Activated CD4-positive, alpha-beta T cell treated with anti-CD3 and anti-CD28 coated beads, Interleukin-2, Interleukin-4, amounts not matched to agents 100 ng/mL and 50 ng/mL, durations not matched to agents 16 hours and 8 hours (primary cell): ENCODE measurements around the gene RSBN1L.
"Not testable (repeated sequence)": the region's sequence is repeated elsewhere in the genome, so short reads cannot be mapped to it uniquely, and the experiment has no call there.

Experiments
- DNase-seq: peaks from one replicate; pipeline ENCODE4 v3.0.0-alpha.2; 2020; ENCODE audit warnings: low spot score

RSBN1L gene

DNA sequence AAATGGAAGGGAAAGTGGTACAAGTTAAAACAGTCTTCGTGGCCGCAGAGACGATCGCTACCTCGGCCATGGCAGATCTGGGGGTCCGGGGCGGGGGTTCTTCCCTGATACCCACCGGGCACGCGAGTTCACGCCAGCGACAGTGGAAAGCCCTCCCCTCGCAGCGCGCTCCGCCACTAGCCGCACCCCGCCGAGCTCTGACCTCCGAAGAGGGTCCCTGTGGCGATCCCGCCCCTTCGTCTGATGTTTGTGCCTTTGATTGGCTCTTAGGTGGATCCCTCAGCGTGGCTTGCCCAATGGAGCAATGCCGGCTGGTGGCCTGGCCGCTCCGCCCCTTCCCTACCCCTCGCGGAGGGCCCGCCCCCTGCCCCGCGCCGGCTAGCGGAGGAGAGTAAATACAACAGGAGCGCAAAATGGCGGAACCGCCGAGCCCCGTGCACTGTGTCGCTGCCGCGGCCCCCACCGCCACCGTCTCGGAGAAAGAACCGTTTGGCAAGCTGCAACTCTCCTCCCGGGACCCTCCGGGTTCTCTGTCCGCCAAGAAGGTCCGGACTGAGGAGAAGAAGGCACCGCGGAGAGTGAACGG, at the start of gene RSBN1L:
RSBN1L (plus strand) TSS at position 403 of the 586 bp plus-strand sequence; CDS start at position 414, 11 bp downstream.
- peak; percentile 99 for DNase-seq

DNA sequence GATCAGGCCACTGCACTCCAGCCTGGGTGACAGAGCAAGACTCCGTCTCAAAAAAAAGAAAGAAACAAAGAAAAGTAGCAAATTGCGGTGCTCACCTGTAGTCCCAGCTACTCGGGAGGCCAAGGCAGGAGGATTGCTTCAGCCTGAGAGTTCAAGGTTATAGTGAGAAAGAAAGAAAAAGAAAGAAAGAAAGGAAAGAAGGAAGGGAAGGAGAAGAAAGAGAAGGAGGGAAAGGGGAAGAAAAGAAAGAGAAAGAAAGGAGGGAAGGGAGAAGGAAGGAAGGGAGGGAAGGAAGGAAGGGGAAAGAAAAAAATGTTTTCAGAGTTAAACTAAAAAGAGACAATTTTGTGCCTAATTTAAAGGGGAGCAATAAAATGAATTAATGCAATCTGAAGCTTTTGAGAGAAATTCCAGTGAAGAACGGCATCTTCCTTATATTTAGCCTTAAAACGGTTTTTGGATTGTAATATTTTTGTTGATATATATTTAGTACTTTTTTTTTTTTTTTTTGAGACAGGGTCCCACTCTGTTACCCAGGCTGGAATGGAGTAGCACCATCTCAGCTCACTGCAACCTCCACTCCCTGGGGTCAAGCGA, 47.4 kb upstream of the RSBN1L start:
- DNase-seq: no peak

DNA sequence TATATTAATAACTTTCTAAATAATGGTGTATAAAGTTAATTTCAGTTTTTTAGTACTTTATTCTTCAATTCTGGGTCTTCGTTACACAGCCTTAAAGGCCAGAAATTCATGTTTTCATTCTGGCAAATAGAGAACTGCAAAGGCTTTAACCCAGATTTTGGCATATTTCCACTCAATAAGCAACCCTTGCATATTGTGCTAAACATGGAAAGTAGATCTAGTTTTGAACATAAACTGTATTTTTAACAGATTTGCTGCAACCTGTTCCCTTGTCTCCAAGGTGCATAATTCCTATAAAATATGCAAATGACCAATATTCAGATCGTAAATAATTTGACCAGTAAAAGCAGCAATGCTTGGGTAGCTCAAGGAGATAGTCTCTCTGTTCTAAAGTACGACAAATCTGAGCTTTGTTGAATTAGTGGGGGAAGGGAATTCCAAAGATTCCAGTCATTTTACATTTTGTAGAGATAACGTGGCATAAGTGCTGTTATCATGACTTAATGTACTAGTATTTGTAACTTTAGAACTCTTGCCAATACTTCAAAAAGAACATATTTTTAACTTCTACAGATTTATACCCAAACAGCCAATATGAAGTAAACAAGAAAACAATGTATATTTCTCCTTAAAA, 46.4 kb upstream of the RSBN1L start:
- no peak for DNase-seq

DNA sequence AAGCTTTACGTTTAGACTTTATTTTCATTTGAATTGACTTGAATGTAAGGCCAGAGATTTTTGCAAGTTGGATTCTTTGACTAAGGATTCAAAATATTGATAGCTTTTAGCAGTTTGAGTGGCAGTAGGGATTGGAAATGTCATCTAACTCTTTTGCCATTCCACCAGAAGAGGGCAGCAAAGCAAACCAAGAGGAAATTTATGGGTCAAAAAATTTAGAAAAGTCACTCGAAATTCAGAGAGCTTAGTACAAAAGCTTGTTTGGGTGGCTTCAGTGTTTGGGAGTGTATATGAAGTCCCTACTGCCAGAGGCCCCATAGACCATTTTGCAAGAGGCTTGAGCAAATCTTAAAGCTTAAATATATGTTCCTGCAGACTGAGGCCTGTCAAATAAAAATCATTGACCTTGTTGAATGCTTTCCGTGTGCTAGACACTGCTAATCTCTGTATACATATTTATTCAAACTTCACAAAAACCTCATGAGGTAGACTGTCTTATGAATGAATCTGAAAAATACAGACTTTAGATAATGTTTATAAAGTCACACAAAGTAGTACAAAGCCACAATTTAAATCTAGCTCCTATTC, 44.6 kb upstream of the RSBN1L start:
- peak; percentile 53 for DNase-seq

DNA sequence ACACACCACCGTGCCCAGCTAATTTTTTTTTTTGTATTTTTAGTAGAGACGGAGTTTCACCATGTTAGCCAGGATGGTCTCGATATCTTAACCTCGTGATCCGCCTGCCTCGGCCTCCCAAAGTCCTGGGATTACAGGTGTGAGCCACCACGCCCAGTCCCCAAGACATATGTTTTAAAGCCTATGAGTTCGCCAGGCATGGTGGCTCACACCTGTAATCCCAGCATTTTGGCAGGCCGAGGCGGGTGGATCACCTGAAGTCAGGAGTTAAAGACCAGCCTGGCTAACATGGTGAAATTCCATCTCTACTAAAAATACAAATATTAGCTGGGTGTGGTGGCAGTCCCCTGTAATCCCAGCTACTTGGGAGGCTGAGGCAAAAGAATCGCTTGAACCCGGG, 43.4 kb upstream of the RSBN1L start:
- DNase-seq: not testable (repeated sequence)

DNA sequence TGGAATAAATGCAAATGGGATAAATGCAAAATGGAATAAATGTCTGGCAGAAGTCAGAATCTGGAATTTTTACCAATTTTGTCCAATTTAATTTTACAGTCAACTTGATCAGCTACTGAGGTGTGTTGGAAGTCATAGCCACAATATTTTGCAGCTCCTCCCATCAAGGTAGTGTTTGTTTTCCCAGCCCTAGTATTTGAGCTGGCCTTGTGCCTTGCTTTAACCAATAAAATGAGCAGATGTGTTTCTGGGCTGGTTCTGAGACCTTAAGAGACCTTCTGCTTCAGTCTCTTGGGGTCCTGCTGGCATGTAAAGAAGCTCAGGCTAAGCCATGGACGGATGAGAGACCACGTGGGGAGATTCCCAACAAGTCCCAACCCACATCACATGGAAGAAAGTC, 42.7 kb upstream of the RSBN1L start:
- DNase-seq: no peak

DNA sequence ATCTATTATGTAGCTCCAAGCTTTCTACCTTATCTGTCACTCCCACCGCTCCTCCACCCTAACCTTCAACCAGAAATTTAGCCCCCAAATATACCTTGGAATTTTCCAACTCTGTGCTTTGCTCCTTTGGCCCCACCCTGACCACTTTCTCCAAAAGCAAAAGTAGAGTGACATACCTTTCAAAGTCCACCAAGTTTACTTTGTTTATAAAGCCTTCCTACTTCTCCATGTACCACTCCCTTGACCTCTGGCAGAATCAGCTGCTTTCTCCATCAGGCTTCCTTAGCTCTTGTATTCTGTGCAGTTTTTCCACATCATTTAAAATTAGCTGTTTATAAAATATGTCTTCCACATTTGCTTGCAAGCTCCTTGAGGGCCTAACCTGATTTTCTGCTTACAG, 40.9 kb upstream of the RSBN1L start:
- DNase-seq: no peak

DNA sequence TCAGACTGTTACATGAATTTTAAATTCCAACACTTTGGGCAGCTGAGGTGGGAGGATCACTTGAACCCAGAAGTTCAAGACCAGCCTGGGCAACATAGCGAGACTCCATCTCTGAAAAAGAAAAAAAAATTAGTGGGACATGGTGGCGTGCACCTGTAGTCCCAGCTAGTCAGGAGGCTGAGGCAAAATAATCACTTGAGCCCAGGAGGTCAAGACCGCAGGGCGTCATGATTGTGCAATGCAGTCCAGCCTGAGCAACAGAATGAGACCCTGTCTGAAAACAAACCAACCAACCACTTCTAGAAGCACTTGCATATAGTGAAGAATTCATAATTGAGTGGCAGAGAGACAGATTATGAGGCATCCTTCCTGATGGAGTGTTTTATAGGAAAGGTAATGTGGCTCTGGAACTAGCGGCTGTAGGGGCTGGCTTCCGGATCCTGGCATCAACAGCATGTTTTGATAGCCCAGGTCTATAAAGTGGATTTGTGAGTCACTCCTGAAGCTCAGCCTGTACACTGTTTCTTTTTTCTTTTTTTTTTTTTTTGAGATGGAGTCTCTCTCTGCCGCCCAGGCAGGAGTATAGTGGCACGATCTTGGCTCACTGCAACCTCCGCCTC, 40.3 kb upstream of the RSBN1L start:
- DNase-seq: no peak

DNA sequence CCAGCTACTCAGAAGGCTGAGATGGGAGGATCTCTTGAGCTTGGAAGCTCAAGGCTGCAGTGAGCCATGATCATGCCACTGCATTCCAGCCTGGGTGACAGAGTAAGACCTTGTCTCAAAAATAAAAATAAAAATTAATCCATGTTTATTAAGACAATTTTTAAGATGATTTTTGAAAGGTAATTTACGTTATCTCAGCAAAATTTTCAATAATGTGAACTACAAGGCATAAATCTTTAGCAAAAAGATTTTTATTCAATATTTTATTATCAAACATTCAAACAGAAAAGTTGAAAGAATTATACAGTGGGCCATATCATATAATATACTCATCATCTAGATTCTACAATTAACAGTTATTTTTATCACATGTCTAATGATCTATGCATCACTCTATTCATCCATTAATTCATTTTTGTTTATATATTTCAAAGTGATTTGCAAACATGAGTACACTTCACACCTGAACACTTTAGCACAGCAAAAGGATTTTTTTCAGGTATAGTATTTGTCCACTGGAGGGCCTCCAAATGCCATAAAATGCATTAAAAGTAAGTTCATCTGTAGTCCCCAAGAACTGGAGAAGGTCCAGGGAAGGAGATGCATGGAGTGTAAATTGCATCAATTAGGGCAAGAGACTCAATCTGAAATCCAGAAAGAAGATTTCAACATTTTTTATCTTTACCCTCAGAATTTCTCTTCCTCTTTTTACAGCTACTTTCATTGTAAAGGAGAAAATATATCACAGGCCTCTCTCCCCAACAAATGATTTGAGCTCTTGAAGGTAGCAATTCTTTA, 38.6 kb upstream of the RSBN1L start:
- peak; percentile 46 for DNase-seq

DNA sequence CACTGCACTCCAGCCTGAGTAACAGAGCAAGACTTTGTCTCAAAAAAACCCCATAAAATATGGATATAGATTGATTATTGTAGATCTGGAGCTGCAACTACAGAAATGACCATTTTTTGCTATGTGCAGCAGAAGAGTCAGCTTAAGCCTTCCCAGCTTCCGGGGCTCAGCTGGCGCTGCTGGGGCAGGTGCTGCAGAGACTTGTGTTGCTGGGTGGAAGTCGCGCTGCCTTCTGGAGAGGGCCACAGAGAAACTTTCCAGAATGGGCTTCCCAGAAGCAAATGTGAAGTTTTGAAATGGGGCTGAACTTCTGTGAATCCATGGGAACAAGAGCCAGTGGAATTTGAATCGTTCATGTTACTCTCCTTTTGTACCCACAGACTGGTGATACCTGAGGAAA, 37.3 kb upstream of the RSBN1L start:
- no peak for DNase-seq

DNA sequence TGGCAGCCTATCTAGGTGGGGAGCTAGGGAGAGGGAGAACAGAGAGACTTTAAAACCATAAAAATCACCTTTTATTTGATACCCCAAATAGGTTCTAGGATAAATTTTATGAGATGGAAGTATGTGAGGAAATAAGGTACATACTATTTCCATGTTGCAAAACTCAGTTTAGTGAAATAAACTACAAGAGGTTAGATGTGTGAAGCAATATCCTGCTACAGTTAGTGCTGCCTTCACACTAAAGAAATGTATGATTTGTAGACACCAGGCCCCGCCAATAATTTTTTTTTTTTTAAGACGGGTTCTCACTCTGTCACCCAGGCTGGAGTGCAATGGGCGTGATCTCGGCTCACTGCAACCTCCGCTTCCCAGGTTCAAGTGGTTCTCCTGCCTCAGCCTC, 34.4 kb upstream of the RSBN1L start:
- no peak for DNase-seq

DNA sequence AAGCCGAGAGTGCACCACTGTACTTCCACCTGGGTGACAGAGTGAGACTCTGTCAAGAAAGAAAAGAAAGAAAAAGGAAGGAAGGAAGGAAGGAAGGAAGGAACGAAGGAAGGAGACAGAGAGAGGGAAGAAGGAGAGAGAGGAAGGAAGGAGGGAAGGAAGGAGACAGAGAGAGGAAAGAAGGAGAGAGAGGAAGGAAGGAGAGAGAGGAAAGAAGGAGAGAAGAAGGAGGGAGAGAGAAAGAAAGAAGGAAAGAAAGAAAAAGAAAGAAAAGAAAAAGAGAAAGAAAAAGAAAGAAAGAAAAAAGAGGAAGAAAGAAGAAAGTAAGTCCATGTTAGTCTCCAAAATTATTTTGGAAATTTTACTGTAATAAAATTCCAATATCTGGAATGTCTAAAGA, 33.4 kb upstream of the RSBN1L start:
- DNase-seq: no peak

DNA sequence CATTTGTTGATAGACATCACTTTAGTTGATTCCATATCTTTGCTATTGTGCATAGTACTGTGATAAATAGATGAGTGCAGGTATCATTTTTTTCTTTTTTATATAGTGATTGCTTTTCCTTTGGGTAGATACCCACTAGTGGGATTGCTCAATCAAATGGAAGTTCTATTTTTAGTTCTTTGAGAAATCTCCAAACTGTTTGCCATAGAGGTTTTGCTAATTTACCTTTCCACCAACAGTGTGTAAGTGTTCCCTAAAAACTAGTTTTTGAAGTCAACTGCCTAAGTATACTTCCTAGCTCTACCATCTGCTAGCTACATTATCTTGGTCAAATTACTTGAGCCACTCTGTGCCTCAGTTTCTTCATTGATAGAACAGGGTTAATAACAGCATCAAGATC, 31.5 kb upstream of the RSBN1L start:
- DNase-seq: no peak

DNA sequence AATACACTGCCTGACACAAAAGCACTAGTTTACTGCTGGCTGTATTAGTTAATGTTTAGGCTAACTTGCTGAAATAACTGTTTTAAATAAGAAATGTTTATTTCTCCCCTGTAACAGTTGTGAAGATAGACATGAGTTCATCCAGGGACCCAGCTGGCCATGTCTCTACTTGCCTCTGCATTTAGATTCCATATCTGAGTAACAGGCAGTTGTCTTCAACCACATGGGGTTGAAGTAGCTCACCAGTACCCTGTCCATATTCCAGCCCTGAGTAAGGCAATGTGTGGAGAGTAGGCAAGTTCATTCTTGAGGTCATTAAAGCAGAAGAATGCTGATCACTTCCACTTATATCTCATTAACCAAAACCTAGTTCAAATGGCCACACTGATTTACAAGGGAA, 31.1 kb upstream of the RSBN1L start:
- DNase-seq: no peak

DNA sequence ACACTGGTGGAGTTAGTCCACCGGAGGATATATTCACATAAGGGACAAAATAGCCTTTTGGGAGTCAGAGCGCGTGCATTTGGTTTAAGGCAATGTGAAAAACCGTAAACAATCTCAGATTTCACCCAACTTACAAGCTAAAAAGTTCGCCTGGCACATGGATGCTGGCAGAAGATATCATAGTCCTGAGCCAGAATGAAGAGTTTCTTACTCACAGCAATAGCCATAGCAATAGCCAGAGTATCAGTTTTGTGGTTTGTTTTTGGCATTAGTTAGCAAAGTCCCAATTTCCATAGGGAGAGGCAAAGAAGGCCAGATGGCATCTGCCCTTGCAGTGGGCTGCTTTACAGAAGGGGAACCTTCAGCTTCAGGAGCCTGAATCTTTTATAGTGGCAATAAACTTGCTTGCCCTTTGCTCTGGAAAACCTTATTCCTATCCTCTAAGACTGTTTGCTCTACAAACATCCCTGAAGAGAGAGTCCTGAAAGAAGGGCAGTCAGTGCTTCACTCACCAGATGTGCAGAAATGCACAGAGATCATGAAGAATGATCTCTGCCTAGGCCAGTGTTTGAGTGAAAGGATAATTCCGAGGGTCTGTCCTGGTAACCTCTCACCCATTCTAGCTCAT, 28.7 kb upstream of the RSBN1L start:
- no peak for DNase-seq

DNA sequence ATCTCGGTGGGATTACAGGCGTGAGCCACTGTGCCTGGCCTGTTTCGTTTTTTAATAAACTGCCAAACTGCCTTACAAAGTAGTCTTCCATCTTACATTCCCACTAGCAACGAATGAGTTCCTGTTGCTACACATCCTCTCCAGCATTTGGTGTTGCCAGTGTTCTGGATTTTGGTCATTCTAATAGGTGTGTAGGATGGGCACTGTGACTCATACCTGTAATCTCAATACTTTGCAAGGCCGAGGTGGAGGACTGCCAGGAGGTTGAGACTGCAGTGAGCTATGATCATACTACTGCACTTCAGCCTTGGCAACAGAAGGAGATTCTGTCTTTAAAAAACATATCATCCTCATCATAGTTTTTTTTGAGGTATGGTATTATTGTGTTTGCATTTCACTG, 21.4 kb upstream of the RSBN1L start:
- peak; percentile 41 for DNase-seq

DNA sequence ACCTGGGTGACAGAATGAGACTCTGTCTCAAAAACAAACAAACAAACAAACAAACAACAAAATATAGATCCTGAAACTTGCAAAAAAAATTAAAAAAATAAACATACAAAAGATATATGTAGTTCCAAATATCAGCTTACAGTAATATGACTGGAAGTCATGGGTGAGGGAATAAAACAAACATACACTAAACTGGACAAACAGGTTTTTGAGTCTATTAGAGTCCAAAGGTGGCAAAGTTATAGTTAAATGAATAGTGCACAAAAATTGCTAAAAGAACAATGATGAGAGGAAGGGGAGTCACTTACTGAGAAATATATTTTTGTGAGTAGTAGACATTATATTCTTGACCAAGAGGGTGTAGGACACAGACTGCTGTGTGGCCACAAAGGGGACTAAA, 16.7 kb upstream of the RSBN1L start:
- DNase-seq: no peak

DNA sequence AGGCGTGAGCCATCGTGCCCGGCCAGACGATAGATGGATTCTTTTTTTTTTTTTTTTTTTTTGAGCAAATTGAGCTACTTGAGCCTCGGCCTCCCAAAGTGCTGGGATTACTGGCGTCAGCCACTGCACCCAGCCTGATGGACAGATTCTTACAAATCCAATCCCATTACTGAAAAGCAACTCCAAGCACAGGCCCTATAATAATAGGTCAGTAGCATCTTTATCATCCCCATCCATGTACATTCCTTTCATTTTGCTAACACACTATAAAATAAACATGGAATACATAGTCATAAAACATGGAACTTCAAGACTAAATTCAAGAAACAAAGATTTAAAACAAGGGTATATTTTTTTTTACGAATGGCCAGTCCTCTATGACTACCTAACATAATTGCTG, 16.0 kb upstream of the RSBN1L start:
- no peak for DNase-seq

DNA sequence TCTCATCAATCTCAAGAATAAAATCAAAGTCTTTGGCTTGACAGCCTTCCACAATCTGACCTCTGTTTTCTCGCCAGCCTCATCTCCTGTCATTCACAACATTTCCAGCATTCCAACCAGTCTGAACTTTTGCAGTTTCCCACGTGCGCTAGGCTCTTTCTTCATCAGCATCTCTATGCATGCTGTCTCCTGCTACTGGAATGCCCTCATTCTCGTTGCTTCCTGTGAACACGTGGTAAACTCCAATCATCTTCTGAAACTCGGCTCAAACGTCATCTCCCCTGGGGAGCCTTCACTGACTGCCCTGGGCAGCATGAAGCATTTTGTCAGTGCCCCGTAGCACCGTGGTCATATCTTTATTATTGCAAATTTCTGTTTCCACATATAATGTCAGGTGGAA, 12.2 kb upstream of the RSBN1L start:
- no peak for DNase-seq

DNA sequence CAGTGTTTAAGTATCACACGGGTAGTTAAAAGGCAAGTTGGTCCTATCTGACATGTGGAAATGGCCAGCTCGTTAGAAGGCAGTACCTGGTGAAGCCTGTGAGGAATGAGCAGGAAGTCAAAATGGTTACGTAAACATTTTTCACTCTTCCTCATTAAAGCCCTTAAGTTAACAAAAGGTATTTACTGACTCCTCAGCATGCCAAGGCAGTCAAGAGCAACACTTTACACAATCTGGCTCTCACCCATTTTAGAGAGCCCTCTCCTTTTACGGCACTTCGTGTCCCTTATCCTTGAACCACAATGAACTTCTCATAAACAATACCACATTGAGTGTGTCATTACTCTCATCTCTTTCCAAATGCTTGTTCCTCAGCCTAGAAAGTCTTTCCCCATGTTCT, 11.0 kb upstream of the RSBN1L start:
- DNase-seq: no peak

DNA sequence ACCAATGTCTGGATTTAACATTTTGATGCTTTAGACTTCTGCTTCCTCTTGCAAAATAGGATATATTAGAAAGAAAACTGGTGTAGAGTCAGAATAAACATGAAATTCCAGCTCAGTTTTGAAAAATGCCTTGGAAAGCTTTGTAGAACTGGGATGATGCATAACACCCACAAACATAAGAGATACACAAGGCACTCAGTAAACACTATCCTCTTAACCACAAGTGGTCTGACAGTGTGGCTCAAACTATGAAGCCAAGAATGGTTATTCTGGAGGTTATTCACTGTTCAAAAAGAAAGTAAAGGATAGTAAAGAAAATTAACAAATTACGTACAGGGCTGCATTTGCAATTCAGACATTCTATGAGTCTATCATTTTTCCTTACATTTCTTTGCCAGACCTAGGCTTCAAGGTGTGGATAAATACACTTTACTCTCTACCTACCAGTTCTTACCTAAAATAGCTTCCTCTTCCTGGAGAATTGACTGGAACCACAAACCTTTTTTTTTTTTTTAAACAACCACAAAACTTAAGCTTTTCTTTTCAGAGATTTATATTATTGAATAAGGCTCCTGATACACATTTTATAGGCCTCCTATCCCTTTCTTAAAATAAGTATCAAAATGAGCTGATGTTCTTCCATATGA, 9.0 kb upstream of the RSBN1L start:
- DNase-seq: no peak
